ENCODE measurements around the gene GFRAL.

- TF ChIP-seq, protein P1, sequence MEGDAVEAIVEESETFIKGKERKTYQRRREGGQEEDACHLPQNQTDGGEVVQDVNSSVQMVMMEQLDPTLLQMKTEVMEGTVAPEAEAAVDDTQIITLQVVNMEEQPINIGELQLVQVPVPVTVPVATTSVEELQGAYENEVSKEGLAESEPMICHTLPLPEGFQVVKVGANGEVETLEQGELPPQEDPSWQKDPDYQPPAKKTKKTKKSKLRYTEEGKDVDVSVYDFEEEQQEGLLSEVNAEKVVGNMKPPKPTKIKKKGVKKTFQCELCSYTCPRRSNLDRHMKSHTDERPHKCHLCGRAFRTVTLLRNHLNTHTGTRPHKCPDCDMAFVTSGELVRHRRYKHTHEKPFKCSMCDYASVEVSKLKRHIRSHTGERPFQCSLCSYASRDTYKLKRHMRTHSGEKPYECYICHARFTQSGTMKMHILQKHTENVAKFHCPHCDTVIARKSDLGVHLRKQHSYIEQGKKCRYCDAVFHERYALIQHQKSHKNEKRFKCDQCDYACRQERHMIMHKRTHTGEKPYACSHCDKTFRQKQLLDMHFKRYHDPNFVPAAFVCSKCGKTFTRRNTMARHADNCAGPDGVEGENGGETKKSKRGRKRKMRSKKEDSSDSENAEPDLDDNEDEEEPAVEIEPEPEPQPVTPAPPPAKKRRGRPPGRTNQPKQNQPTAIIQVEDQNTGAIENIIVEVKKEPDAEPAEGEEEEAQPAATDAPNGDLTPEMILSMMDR (IDR thresholded peaks at IDR 0.05; ENCODE audit: low read depth, low read length, poor library complexity, severe bottlenecking), result no peak
- no peak for TF ChIP-seq EZH2phosphoT487 (IDR thresholded peaks at IDR 0.05; ENCODE audit: borderline replicate concordance, low read length)
These were observed 68.6 kb downstream of the GFRAL start for GRCh38 chr6:55395871-55396270.

Data from DOHH2 (cell line).